ENCODE results near the gene PHLDB1. TPM values are rescaled to one million over a fixed set of nuclear protein-coding genes. Genes with fewer than 3 reads are reported as not detected.
A peak's percentile ranks its signal among the peaks of the same experiment; 100 is the strongest.

PHLDB1 gene
- total RNA-seq, 1 experiment from 2014 or later, result 36.2 TPM

- POLR2A ChIA-PET, result interaction anchor here (0.8 to 8.7 kb wide), 11 partner anchors 11 to 383 kb away, joined by 3 to 132 read pairs (median 4); no protein-coding TSS in a partner anchor
- peak; percentile 80 for DNase-seq (ENCODE audit: unreplicated experiment)
- Mint-ChIP-seq H3K27ac (ENCODE audit: low read depth, unreplicated experiment) (peak overlapping the region; percentile 31), H3K4me3 (ENCODE audit: unreplicated experiment) (peak overlapping the region; percentile 67), H3K27me3 (ENCODE audit: insufficient read depth, unreplicated experiment) (no peaks in the 10 kb centered on the region), H3K4me1 (ENCODE audit: insufficient read depth, unreplicated experiment) (peaks cover 17% of the 10 kb centered on the region), H3K9me3 (ENCODE audit: unreplicated experiment) (no peaks in the 10 kb centered on the region), H3K36me3 (ENCODE audit: insufficient read depth, unreplicated experiment) (peaks cover 42% of the 10 kb centered on the region)
- TF ChIP-seq CTCF (IDR thresholded peaks at IDR 0.05; ENCODE audit: unreplicated experiment), result no peak
- intact Hi-C loops (cut with micrococcal nuclease), result no loop called here
- BruUV-seq (replicated peaks), result no TSS peak
- CTCF ChIA-PET, result interaction anchor here (0.6 to 4.0 kb wide), 9 partner anchors 9 to 55 kb away, joined by 3 to 24 read pairs (median 4); no protein-coding TSS in a partner anchor
These were observed 27.2 kb downstream of the PHLDB1 start for GRCh38 chr11:118634431-118635236.

GRCh38 chr11:118635237-118635591, 27.8 kb downstream of the PHLDB1 start:
- no peak for DNase-seq (ENCODE audit: unreplicated experiment)
- no peak for TF ChIP-seq CTCF (IDR thresholded peaks at IDR 0.05; ENCODE audit: unreplicated experiment)
- peaks cover 42% of the 10 kb centered on the region for H3K36me3 Mint-ChIP-seq (ENCODE audit: insufficient read depth, unreplicated experiment)
- H3K4me1 Mint-ChIP-seq (ENCODE audit: insufficient read depth, unreplicated experiment), result peaks cover 17% of the 10 kb centered on the region
- POLR2A ChIA-PET, result interaction anchor here (0.9 to 8.7 kb wide), 7 partner anchors 11 to 382 kb away, joined by 3 to 132 read pairs (median 4); no protein-coding TSS in a partner anchor
- no TSS peak for BruUV-seq (replicated peaks)
- H3K27ac Mint-ChIP-seq (ENCODE audit: low read depth, unreplicated experiment), result no peak overlapping the region
- CTCF ChIA-PET, result interaction anchor here (0.6 to 4.0 kb wide), 10 partner anchors 9 to 42 kb away, joined by 3 to 24 read pairs (median 4); partner anchors contain the start of gene PHLDB1
- no peaks in the 10 kb centered on the region for H3K27me3 Mint-ChIP-seq (ENCODE audit: insufficient read depth, unreplicated experiment)
- no peak overlapping the region for H3K4me3 Mint-ChIP-seq (ENCODE audit: unreplicated experiment)
- intact Hi-C loops (cut with micrococcal nuclease), result no loop called here
- H3K9me3 Mint-ChIP-seq (ENCODE audit: unreplicated experiment), result no peaks in the 10 kb centered on the region

GRCh38 chr11:118635642-118636041, 28.2 kb downstream of the PHLDB1 start:
- POLR2A ChIA-PET, result interaction anchor here (1.2 to 8.7 kb wide), 3 partner anchors 12 to 200 kb away, joined by 3 to 132 read pairs (median 7); no protein-coding TSS in a partner anchor
- peaks cover 17% of the 10 kb centered on the region for H3K4me1 Mint-ChIP-seq (ENCODE audit: insufficient read depth, unreplicated experiment)

More at GRCh38 chr11:118635642-118636041, 28.2 kb downstream of the PHLDB1 start:
- no peak for TF ChIP-seq CTCF (IDR thresholded peaks at IDR 0.05; ENCODE audit: unreplicated experiment)
- intact Hi-C loops (cut with micrococcal nuclease), result no loop called here
- no peak for DNase-seq (ENCODE audit: unreplicated experiment)
- no TSS peak for BruUV-seq (replicated peaks)
- H3K27me3 Mint-ChIP-seq (ENCODE audit: insufficient read depth, unreplicated experiment), result no peaks in the 10 kb centered on the region
- H3K36me3 Mint-ChIP-seq (ENCODE audit: insufficient read depth, unreplicated experiment), result peaks cover 42% of the 10 kb centered on the region
- no peak overlapping the region for H3K4me3 Mint-ChIP-seq (ENCODE audit: unreplicated experiment)
- no peak overlapping the region for H3K27ac Mint-ChIP-seq (ENCODE audit: low read depth, unreplicated experiment)
- H3K9me3 Mint-ChIP-seq (ENCODE audit: unreplicated experiment), result no peaks in the 10 kb centered on the region
- CTCF ChIA-PET, result interaction anchor here (0.7 to 4.0 kb wide), 10 partner anchors 9 to 41 kb away, joined by 3 to 24 read pairs (median 4); partner anchors contain the start of gene PHLDB1

Data from MCF 10A (cell line).